Middle frontal gyrus (tissue), 1 donor: Measurements from ENCODE around the gene ELL.
"Not testable (repeated sequence)": the region's sequence is repeated elsewhere in the genome, so short reads cannot be mapped to it uniquely, and the experiment has no call there.

Experiments
- DNase-seq: peaks from one replicate; pipeline ENCODE4 v3.0.0-alpha.2; 2015; ENCODE audit warnings: low spot score; ENCODE audit errors: extremely low spot score

The ELL gene

DNA sequence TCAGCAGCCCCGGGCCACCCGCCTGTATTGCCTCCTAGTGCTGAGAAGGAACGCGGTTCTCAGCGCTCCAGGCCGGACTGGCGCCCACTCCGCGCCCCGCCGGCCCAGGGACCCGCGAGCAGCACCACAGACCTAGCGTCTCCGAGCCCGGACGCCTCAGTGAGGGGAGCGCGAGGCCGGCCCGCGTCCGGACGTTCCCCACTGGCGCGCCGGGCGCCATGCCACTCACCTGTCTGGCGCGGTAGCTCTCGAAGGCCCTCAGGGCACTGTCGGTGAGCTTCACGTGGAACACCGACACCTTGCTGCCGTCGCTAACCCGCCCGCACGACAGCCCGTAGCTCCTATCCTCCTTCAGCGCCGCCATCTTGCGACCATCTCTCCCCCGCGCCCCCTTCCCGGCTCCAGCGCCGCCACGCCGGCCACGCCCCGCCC, at the start of gene ELL:
Gene ELL, minus strand, starts transcription at position 379 of the 432 bp plus-strand sequence. Its CDS starts 15 bp downstream, at position 364.
- no peak for DNase-seq

DNA sequence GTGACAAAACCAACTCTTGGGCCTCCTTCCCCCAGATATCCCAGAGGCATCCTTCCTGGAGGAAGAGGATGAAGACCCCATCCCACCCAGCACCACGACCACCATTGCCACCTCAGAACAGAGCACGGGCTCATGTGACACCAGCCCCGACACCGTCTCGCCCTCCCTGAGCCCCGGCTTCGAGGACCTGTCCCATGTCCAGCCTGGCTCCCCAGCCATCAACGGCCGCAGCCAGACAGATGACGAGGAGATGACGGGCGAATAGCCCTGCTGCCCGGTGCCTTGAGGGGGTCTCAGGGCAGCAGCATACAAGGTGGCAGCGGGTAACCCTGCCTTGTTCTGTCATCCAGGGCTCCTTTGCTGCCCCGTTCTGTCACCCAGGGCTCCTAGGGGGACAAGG, 46.5 kb upstream of the ELL start:
- no peak for DNase-seq

- no peak for DNase-seq
These were observed 45.1 kb upstream of the ELL start for GRCh38 chr19:18566953-18567352.

- DNase-seq, result no peak
These were observed 40.2 kb upstream of the ELL start for GRCh38 chr19:18562086-18562485.

GRCh38 chr19:18559685-18560084, 37.8 kb upstream of the ELL start:
- no peak for DNase-seq

- no peak for DNase-seq
These were observed 36.7 kb upstream of the ELL start for GRCh38 chr19:18558604-18559003.

DNA sequence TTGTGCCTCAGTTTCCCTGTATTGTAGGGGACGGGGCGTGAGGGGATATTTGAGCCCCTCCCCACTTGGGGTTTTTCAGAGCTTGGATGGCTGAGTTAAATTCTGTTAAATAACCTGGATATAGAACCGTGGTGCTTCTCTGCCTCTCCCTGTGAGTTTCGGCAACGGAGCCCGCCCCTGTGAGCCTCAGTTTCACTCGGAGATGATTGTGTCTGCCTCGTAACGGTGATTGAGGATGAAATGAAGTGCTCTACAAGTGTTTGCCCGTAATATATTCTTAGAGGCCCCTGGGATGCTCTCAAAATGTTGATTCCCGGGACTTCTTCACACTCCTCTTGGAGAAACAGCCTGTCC, 36.3 kb upstream of the ELL start:
- no peak for DNase-seq

DNA sequence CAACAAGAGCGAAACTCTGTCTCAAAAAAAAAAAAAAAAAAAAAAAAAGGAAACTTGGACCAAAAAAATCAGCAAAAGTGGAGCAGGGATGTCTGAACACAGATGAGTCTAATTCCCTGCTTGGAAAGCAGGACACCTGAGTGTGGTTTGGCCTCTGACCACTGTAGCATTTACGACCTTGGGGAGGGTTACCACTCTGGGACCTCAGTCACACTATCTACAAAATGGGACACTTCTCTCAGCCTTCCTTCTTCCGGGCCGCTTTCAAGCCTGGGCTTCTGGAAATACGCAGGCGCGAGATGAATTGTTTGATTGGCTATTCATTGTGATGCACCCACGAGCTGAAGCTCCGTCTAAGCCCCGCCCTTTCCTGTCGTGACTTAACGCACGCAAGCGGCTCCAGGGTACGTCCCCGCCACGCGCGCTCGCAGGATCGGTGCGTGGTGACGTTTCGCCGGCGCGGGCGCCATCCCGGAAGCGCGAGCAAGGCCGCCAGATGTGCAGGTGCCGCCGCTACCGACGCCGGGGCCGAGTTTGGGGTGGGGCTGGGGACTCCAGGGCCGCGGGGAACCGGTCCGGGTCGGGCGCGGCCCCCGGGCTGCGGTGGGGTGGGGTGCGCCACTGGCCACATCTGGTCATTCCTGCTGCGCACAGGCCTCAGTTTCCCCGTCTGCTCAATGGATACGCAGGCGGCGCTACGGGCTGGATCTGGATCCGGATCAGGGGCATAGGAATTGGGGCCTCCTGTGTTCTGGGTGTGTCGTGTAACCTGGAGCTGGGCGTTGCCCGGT, 35.7 kb upstream of the ELL start, which contains the start of gene KXD1:
Gene KXD1, plus strand, starts transcription at position 460 of the 791 bp plus-strand sequence. CDS start 4,187 bp downstream, outside the sequence.
- DNase-seq, result peak; percentile 95

DNA sequence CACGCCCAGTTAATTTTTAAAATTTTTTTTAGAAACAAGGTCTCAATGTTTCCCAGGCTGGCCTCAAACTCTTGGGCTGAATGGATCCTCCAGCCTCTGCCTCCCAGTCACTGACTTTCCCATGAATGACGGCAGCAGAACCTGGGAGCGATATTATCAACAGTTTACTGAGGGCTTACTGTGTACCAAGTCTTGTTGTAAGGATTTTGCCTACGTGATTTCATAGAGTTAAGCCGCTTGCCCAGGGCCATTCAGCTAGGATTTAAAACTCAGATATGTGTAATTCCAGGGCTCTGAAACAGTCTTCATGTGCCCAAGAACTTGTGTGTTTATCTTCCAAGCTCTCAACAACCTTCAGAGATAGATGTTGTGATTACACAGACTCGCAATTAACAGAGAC, 29.8 kb upstream of the ELL start:
- DNase-seq, result no peak

DNA sequence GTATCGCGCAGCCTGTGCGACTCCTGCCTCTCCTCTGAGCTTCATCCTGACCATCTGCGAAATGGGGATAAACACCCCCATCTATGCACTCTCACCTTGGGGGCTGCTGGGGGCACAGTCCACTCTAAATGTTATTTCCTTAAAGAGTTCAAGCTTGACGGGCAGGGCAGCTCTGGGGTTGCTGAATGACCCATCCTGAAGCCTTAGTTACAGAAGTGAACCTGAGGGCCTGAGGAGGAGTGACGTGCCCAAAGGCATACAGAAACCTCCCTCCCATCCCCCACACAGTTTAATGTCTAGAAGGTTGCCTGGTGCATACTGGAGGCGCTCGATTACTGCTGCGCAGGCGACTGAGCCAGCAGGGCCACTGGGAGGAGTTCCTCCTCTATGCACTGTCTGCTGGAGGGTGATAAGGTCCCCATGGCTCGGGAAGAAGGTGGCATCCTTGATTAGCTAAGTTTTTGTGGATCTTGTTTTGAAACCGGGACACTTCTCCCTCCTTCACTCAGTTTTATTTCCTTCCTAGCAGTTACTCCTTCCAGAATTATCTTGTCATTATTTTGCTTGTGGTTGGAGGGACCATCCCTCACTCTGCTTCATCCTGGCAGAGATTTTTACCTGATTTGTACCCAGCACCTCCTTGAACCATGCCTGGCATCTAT, 22.1 kb upstream of the ELL start:
- DNase-seq, result peak; percentile 8

GRCh38 chr19:18542941-18543813, 21.3 kb upstream of the ELL start, which contains the start of gene FKBP8:
Gene FKBP8 (minus strand): TSS chr19:18543573. CDS start chr19:18541970, 1,603 bp downstream.
- peak; percentile 88 for DNase-seq

GRCh38 chr19:18541992-18542940, 20.4 kb upstream of the ELL start:
- no peak for DNase-seq

DNA sequence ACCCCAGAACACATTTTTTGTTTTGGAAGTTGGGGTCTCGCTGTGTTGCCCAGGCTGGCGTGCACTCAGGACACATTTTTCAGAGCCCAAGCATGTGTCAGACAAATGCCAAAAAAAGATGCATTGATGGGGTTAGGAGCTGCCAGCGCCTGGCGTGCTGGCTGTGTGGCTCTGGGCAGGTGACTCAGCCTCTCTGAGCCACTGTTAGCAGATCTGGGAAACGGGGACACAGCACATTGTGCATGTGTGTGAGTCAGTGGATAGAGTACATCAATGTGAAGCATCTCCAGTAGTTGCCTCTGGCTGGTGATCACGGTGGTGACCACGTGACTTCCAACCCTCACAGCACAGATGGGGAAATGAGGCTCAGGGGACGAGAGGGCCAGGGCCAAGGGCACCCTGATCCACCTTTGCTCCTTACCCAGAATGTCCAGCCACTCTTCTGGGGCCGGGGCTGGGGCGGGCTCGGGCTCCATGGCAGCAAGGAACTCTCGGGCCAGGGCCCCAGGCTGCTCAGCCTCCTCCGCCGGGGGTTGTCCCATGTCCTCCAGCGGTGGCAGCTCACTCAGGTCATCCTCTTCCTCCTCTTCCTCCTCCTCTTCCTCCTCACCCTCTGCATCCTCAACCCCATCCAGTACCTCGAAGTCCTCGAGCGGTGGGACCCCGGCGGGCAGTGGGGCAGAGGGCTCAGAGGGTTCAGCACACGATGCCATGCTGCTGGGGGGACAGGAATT, 19.6 kb upstream of the ELL start:
- DNase-seq, result no peak

- not testable (repeated sequence) for DNase-seq
These were observed 18.3 kb upstream of the ELL start for GRCh38 chr19:18540200-18540599.

GRCh38 chr19:18539372-18539771, 17.5 kb upstream of the ELL start:
- DNase-seq, result no peak

DNA sequence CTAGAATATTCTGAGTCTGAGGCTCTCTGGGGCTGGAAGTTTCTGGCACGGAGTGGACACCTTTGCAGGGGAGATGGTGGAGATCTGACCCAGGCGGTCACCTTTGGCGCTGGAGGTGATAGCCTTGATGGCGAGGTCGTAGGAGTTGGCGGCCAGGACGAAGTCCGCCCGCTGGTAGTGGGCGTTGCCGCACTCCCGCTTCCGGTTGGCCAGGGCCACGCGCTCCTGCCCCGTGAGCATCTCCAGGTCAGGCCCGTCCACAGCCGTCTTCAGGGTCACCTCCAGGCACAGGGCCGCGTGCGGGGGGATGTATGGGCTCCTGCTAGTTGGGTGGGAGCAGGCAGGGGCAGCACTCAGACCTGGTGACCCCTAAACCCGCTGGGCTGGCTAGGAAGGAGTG, 16.2 kb upstream of the ELL start:
- DNase-seq, result no peak

- DNase-seq, result no peak
These were observed 15.6 kb upstream of the ELL start for GRCh38 chr19:18537431-18537830.

DNA sequence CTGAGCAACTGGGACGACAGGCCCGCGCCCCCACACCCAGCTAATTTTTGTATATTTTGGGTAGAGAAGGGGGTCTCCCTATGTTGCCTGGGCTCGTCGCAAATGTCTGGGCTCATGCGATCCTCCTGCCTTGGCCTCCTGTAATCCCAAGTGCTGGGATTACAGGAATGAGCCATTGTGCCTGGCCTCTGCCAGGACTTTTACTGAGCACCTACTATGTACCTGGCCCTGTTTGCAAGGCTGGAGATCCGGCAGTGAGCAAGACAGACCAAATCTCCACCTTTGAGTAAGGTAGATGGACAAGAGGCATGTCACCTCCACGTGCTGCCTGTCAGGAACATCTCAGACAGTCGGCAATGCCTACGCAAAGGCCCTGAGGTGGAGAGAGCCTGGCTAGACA, 14.6 kb upstream of the ELL start:
- no peak for DNase-seq

DNA sequence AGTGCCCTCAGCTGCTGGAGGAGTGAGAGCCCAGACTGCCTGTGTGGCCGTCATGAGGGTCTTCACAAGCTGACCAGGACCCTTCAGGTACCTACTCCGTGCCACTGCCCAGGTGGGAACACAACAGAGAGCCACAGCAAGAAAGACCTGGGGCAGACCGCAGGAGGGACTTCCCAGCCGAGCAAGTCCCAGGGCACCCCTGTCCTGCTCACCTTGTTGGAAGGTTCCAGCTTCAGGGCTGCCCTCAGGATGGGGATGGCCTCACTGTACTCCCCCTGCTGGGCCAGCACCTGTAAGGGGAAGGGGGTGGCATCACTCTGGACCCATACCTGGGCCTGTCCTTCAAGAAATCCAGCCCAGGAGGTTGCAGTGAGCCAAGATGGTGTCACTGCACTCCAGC, 11.2 kb upstream of the ELL start:
- DNase-seq, result no peak
